Adipocyte (in vitro differentiated cells): ENCODE measurements around the gene SIX5.

Experiments used
- DNase-seq: peaks from one replicate; pipeline ENCODE4 v3.0.0-alpha.2; 2015; ENCODE audit warnings: low read depth
- H3K27me3 ChIP-seq: replicated peaks from 2 replicates; pipeline ENCODE4 v1.7.0; 2013; ENCODE audit warnings: mild to moderate bottlenecking, low read length, moderate library complexity; ENCODE audit not compliant: control insufficient read depth, insufficient read depth
- H3K36me3 ChIP-seq: 2 replicates; pipeline ENCODE4 v1.7.0; 2013; ENCODE audit warnings: low read length, mild to moderate bottlenecking, moderate library complexity; ENCODE audit not compliant: control insufficient read depth, insufficient read depth, severe bottlenecking
- H3K4me1 ChIP-seq: 2 replicates; pipeline ENCODE4 v1.7.0; 2013; ENCODE audit warnings: mild to moderate bottlenecking, low read length, moderate library complexity; ENCODE audit not compliant: control insufficient read depth, insufficient read depth
- H3K4me3 ChIP-seq: 2 replicates; pipeline ENCODE4 v1.7.0; 2013; ENCODE audit warnings: mild to moderate bottlenecking, low read length, moderate library complexity
- H3K9ac ChIP-seq: 2 replicates; pipeline ENCODE4 v1.7.0; 2013; ENCODE audit warnings: mild to moderate bottlenecking, low read length, moderate library complexity
- H3K9me3 ChIP-seq: 2 replicates; pipeline ENCODE4 v1.7.0; 2013; ENCODE audit warnings: mild to moderate bottlenecking, low read length, moderate library complexity; ENCODE audit not compliant: control insufficient read depth

SIX5 gene

DNA sequence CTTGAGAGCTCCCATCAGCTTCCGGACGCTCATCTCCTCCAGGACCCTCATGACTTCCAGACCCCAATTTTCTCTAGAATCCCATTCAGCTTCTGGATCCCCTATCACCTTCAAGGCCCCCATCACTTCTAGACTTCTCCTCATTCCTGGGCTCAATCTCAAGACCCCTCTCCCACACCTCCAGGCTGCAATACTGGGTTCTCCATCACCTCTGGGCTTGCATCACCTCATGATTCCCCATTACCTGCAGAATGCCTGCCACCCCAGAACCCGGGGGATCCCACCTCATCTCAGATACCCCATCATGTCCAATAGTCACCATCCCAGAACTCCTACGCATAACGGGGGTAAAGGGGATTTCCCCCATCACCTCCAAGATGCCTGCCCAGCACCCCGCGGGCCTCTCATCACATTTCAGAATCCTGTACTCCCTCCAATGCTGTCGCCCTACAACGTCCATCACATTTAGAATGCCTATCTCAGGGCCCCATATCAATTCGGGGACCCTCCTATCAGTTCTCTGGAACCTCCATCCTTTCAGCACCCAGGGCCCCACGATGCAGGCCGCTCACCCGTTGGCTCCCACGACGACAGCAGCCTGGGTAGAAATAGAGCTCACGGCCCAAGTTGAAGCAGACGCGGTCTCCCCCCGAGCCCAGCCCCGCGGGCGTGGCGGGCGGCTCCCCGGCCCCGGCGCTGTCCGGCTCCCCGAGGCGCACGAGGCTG lies 22.9 kb upstream of the SIX5 start:
- no peak for DNase-seq
- H3K4me3 ChIP-seq: peak overlapping the region; percentile 93

DNA sequence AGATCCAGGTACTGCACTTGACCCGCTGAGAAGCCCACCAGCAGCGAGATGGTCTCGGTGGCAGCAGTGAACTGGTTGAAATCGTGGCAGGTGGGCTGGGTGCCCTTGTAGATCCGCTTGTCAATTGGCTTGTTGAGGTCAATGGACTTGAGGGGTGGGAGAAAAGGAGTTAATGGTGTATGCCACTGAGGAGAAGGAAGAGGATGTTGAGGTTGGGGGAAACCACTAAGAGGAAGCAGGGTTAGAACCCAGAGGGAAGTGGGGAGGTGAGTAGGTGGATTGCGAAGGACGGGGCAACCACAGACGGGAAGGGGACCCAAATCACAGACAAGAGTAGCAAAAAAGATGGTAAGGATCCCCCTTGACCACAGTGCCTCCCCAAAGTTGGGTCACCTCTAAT lies 21.9 kb upstream of the SIX5 start:
- Histone ChIP-seq H3K27me3 (no peaks in the 10 kb centered on the region), H3K36me3 (peaks cover 40% of the 10 kb centered on the region), H3K4me3 (peak overlapping the region; percentile 93), H3K9me3 (no peaks in the 10 kb centered on the region), H3K4me1 (peaks cover 11% of the 10 kb centered on the region), H3K9ac (no peak overlapping the region)
- DNase-seq: no peak

More for the DNA sequence above, 22.9 kb upstream of the SIX5 start:
- H3K9me3 ChIP-seq: no peaks in the 10 kb centered on the region
- peaks cover 11% of the 10 kb centered on the region for H3K4me1 ChIP-seq
- peaks cover 30% of the 10 kb centered on the region for H3K36me3 ChIP-seq
- H3K27me3 ChIP-seq: no peaks in the 10 kb centered on the region
- H3K9ac ChIP-seq: peak overlapping the region; percentile 95

DNA sequence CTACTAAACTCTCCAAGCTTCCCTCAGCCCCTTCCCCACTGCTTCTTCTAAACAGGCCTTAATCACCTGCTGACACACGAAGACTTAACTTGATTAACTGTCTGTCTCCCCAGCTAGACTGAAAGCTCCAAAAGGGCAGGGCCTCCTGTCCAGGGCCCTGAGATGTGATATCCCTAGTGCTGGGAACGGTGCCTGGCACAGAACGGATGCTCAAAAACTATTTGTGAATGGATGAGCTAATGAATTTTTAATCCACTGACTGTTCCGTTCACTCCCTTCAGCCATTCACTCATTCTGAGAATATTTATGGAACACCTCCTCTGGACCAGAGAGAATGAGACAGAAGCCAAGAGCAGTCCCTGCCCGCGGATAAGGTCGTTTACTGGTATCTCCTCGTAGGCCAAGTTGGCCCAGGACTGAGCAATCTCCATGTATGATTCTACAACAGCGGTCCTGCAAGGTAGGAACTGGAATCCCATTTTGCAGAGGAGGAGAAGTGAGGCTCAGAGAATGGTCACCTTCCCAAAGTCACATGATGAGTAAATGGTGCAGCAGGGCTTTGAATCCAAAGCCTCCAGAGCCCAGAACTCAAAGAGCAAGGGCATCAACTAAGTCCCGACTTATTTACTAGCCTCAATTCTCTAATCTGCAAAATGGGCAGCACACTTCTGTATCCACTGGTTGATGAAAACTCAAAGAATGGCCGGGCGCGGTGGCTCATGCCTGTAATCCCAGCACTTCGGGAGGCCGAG lies 20.2 kb upstream of the SIX5 start:
- Histone ChIP-seq H3K4me3 (no peak overlapping the region), H3K36me3 (peaks cover 47% of the 10 kb centered on the region), H3K27me3 (no peaks in the 10 kb centered on the region), H3K4me1 (peaks cover 17% of the 10 kb centered on the region), H3K9ac (no peak overlapping the region), H3K9me3 (no peaks in the 10 kb centered on the region)
- DNase-seq: no peak

DNA sequence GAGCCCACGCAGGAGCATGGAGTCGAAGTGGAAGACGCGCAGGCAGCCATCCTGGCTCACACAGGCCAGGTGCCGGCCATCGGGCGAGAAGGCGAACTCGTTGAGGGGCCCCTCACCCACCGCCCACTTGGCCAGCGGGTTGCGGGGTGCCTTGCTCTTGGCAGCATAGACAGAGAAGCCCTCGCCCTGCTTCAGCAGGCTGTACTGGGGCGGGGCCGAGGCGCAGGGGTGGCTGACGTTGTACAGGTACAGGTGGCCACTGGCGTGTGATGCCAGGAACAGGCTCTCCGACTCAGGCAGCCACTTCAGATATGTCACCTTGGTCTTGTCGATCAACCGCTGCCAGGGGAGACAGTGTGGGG lies 17.5 kb upstream of the SIX5 start:
- DNase-seq: no peak
- Histone ChIP-seq H3K27me3 (no peaks in the 10 kb centered on the region), H3K36me3 (peaks cover 47% of the 10 kb centered on the region)

DNA sequence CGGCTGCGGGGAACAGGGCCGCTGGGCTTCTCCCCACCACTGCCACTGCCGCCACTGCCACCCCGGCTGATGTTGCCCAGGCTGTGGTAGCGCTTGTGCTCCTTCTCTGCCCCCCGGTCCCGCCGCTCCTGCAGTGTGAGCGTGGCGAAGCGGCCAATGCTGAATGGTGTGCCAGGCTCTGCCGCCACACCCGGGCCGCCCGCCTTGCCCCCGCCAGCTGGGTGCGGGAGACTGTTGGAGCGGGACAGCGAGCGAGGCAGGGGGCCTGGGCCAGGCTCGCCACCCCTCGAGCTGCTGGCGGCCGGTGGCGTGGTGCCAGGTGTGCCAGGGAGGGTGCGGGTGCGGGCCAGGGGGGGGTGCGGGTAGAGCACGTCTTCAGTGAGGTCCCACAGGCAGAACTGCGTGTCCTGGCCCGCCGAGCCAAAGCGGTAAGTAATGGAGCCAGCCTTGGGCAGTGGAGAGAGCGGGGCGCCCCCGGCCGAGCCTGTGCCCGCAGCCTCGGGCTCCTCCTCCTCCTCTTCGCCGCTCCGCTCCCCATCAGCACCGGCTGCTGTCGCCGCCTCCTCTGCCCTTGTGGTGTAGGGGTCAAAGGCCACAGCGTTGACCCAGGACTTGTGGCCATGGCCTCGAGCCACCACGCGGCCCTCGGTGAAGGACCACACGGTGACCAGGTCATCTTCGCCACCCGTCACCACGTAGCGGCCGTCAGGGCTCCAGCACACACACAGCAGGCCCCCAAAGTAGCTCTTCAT lies 16.9 kb upstream of the SIX5 start:
- H3K4me3 ChIP-seq: no peak overlapping the region
- H3K36me3 ChIP-seq: peaks cover 47% of the 10 kb centered on the region
- peak overlapping the region; percentile 6 for H3K9ac ChIP-seq
- DNase-seq: no peak
- H3K9me3 ChIP-seq: no peaks in the 10 kb centered on the region
- no peaks in the 10 kb centered on the region for H3K27me3 ChIP-seq
- H3K4me1 ChIP-seq: peaks cover 25% of the 10 kb centered on the region

More for the DNA sequence above, 17.5 kb upstream of the SIX5 start:
- H3K9ac ChIP-seq: no peak overlapping the region
- peaks cover 28% of the 10 kb centered on the region for H3K4me1 ChIP-seq
- no peaks in the 10 kb centered on the region for H3K9me3 ChIP-seq
- no peak overlapping the region for H3K4me3 ChIP-seq

DNA sequence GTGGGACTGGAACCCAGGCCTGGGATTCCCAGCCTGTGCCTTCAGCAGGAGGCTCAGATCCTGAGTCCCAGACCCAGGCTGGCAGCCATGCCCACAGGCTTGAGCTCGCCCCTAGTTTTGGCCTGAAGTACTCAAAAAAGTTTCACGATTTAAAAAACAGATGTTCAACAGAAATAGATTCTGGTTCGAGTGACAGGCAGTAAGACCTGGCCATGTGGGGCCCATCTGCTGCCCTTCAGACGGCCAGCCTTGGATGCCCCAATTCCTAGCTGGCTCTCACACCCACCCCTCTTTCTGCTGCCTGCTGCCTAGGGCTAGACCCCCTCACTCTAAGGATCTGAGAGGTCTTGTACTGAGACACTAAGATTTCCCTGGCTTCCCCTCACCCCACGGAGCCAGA lies 16.0 kb upstream of the SIX5 start:
- DNase-seq: no peak

DNA sequence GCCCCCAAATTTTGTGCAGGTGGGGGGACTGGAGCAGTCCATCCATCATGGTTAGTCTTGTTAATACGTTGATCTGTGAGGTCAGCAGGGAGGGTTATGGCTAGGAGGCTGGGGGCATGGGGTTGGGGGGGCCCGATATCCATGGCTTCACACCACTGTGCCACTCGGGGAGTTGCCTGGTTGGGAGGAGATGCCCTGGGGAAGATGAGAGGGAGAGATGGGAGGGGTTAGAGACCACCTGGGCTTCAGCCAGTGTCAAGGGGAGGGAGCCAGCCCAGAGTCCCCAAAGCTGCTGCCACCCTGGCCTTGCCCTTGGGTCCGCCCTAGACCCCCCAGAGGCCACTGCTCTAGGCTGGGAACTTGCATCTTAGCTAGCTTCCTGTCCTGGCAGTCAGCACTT lies 15.0 kb upstream of the SIX5 start:
- H3K36me3 ChIP-seq: peaks cover 39% of the 10 kb centered on the region
- no peak overlapping the region for H3K4me3 ChIP-seq
- no peaks in the 10 kb centered on the region for H3K27me3 ChIP-seq
- H3K4me1 ChIP-seq: peaks cover 36% of the 10 kb centered on the region
- DNase-seq: no peak
- no peaks in the 10 kb centered on the region for H3K9me3 ChIP-seq
- H3K9ac ChIP-seq: peak overlapping the region; percentile 96

More for the DNA sequence above, 16.0 kb upstream of the SIX5 start:
- Histone ChIP-seq H3K36me3 (peaks cover 41% of the 10 kb centered on the region), H3K9me3 (no peaks in the 10 kb centered on the region), H3K27me3 (no peaks in the 10 kb centered on the region), H3K4me3 (no peak overlapping the region), H3K9ac (peak overlapping the region; percentile 6), H3K4me1 (peaks cover 32% of the 10 kb centered on the region)

DNA sequence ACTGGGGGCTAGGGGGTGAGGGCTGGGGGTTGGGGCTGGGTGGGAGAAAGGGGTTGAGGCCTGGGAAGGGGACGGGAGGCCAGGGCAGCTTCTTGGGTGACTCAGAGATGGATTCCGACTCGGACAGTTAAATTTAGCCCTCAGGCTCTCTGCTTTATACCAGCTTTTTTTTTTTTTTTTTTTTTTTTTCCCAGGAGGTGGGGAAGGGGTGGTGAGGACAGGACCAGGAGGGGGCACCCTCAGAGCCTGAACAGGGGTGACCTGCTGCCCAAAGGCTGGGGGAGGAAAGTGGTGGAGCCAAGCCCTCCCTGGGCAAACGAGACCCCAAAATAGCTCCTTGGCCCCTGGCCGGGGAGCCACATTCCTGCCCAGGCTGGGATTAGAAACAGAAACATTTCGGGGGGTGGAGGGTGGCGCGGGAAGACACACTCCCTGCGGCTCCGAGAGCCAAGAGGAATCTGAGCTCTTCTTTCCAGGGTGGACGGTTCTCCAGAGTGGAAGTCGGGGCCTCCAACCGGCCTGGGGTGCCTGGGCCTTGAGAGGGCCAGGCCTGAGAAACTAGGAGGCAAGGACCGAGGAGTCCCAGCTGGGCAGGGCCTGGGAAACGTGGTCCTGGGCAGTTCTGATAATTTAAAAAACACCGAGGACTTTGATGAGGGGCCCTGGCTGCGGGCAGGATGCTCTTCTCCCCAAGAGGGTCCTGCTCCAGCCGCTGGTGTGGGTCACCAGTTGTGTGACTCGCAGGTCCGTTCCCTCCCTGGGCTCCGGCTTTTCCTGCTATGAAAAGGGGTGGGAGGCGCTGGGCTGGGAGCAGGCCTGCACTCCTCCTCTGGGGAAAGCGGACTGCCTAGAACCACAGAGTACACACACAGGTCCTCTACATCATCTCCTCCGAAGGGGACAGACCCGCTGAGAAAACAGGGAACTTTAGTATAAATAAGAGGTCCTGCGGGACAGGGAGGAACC lies 14.1 kb upstream of the SIX5 start:
- H3K4me1 ChIP-seq: peaks cover 36% of the 10 kb centered on the region
- no peaks in the 10 kb centered on the region for H3K27me3 ChIP-seq
- peak overlapping the region; percentile 96 for H3K9ac ChIP-seq
- H3K36me3 ChIP-seq: peaks cover 39% of the 10 kb centered on the region
- no peaks in the 10 kb centered on the region for H3K9me3 ChIP-seq
- H3K4me3 ChIP-seq: peak overlapping the region; percentile 88
- DNase-seq: peak; percentile 94

DNA sequence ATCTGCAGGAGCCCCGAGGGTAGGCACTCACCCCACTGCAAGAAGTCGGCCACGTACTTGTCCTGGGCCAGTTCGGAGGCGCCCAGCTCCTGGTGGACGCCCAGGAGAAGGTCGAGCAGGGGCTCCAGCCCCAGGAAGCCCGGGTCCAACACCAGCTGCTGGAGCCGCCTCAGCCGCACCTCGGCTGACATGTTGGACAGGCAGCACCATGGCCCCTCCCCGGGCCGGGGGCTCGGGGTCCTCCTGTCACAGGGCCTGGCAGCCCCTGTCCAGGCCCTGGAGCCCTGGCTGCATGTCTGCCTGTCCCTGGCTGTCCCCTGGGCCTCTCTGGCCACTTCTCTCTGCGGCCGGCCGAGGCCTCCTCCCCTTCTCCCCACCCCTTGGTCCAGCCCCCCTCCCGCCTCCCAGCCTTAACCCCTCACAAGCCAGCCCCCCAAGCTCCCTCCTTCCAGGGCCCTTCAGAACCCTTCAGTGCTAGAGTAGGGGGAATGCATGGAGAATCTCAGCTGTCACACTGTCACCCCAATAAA lies 13.2 kb upstream of the SIX5 start, which contains the start of gene DMPK:
TSS of gene DMPK (minus strand) at position 329 of the 530 bp plus-strand sequence. CDS start at position 191, 138 bp downstream.
- Histone ChIP-seq H3K9ac (peak within 1 kb of the TSS; percentile 96), H3K4me3 (peak within 1 kb of the TSS; percentile 88), H3K9me3 (no peaks in the 10 kb centered on the region), H3K27me3 (no peaks in the 10 kb centered on the region), H3K4me1 (peaks cover 36% of the 10 kb centered on the region), H3K36me3 (peaks cover 43% of the 10 kb centered on the region)
- DNase-seq: peak; percentile 68
